Right ventricle myocardium inferior (tissue), 1 donor: ENCODE measurements around the gene INTS1. TPM values are rescaled to one million over a fixed set of nuclear protein-coding genes. Genes with fewer than 3 reads are reported as not detected.

Source experiments
- ATAC-seq: fragments of 200-7000 bp; cut with Tn5 transposase; one replicate; pipeline ENCODE4 v1.9.1; 2020; ENCODE audit warnings: mild to moderate bottlenecking, moderate library complexity
- DNase-seq: peaks from one replicate; pipeline ENCODE4 v3.0.0; 2021; ENCODE audit errors: missing footprints
- intact Hi-C: fragments of 100-400 bp; cut with DNase I; formaldehyde crosslinking; loops from one replicate; pipeline ENCODE4 v1.11.0; 2022
- total RNA-seq: library from RNA; stranded (reverse); fragmentation: NEBNext Ultra II Directional; extraction: Animal tissue kit (Norgen Biotek cat#: 25700); gene quantifications from one replicate; pipeline ENCODE4 v1.2.1, GENCODE V29; 2021
- donor health status: DM: no; HTN: yes; CAD: no; lungs with severe emphysema.

The INTS1 gene
- total RNA-seq, 1 donor from 2014 or later, result 25.8 TPM

DNA sequence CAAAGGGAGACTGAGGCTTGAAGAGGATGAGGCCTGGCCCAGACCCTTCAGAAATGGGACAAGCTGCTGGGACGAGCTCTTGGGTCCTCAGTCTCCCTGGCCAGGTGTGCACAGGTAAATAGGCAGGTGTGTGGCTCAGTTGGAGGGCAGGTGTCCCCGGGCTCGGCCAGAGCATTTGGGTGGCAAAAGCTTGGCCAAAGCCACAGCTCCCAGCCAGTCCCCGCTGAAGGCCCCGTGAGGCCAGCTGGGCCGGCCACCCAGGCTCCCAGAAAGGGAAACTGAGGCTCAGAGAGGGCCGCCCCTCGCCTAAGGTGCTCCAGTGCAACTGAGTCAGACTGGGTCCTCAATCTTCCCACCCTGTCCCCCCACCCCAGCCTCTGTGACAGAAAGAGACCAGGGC is 82.2 kb downstream of the INTS1 start:
- DNase-seq, result no peak
- ATAC-seq, result no peak
- intact Hi-C loops, result no loop called here

- DNase-seq (no peak), ATAC-seq (no peak)
- intact Hi-C loops, result no loop called here
Observed at GRCh38 chr7:1421020-1421790, 83.0 kb downstream of the INTS1 start.

Other genes with a start within 250 kb of the INTS1 start
- 9.0 TPM for gene MICALL2, start 44.9 kb downstream of the INTS1 start, total RNA-seq
- gene MAFK, start 26.3 kb upstream of the INTS1 start, total RNA-seq, result 50.8 TPM
- gene TMEM184A, start 51.8 kb upstream of the INTS1 start, total RNA-seq, result 0.32 TPM
- 13.3 TPM for gene PSMG3, start 65.6 kb upstream of the INTS1 start, total RNA-seq
- gene ELFN1, start 165.9 kb upstream of the INTS1 start, total RNA-seq, result 10.7 TPM